Mucosa of stomach (tissue), 1 donor: Measurements from ENCODE around the gene COL4A3.

Source experiments
- H3K27me3 ChIP-seq: one replicate; pipeline ENCODE4 v1.7.0; 2013; ENCODE audit warnings: mild to moderate bottlenecking, low read length; ENCODE audit not compliant: control insufficient read depth, insufficient read depth
- H3K36me3 ChIP-seq: one replicate; pipeline ENCODE4 v1.7.0; 2013; ENCODE audit warnings: low read length; ENCODE audit not compliant: control insufficient read depth, insufficient read depth
- H3K4me1 ChIP-seq: one replicate; pipeline ENCODE4 v1.7.0; 2013; ENCODE audit warnings: mild to moderate bottlenecking, low read length; ENCODE audit not compliant: control insufficient read depth, insufficient read depth
- H3K4me3 ChIP-seq: one replicate; pipeline ENCODE4 v1.7.0; 2013; ENCODE audit warnings: low read length
- H3K9ac ChIP-seq: one replicate; pipeline ENCODE4 v1.7.0; 2013; ENCODE audit warnings: mild to moderate bottlenecking, low read length, moderate library complexity
- H3K9me3 ChIP-seq: one replicate; pipeline ENCODE4 v1.7.0; 2013; ENCODE audit warnings: mild to moderate bottlenecking, low read length, moderate library complexity; ENCODE audit not compliant: control insufficient read depth
- donor health status: Pancreatic carcinoma.

Gene COL4A3

DNA sequence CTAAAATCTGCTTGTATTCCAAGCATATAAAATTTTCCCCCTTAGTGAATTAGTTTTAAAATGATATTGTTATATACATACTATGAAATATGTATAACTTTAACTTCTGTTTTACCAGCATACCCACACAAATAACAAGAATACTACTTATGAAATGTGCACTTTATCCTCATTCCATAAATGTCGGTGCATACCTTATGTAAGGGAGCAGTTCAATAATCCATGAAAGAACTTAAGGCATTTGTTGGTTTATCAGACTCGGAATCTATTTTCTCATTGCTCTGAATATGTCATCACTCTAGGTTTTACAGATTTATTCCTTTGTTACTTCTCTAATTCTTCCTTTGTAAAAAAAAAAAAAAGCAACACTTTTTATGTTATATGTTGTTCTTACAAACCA, 148.2 kb downstream of the COL4A3 start:
- no peaks in the 10 kb centered on the region for H3K9me3 ChIP-seq

DNA sequence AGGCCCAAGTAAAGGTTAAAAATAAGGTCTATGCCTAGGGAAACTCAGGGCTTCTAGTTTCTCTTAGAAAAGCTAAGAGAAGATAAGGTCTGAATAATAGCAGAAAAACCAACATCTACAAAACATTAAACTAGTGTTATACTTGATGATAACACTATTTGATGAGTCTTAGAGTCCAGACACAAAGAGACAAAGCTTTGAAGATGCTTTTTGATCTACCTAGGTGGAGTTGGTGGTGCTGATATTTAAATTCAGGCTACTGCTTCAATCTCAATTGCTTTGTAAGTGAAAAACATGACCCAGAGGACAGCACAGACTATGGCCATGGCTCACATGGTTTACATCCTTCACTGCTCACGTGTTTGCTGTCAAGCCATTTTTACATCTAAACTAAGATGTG, 148.9 kb downstream of the COL4A3 start:
- Histone ChIP-seq H3K9ac (no peak overlapping the region), H3K36me3 (no peaks in the 10 kb centered on the region), H3K4me3 (no peak overlapping the region), H3K27me3 (no peaks in the 10 kb centered on the region), H3K9me3 (no peaks in the 10 kb centered on the region), H3K4me1 (no peaks in the 10 kb centered on the region)

More for the DNA sequence above, 148.2 kb downstream of the COL4A3 start:
- Histone ChIP-seq H3K9ac (no peak overlapping the region), H3K27me3 (no peaks in the 10 kb centered on the region), H3K4me1 (no peaks in the 10 kb centered on the region), H3K36me3 (no peaks in the 10 kb centered on the region), H3K4me3 (no peak overlapping the region)

DNA sequence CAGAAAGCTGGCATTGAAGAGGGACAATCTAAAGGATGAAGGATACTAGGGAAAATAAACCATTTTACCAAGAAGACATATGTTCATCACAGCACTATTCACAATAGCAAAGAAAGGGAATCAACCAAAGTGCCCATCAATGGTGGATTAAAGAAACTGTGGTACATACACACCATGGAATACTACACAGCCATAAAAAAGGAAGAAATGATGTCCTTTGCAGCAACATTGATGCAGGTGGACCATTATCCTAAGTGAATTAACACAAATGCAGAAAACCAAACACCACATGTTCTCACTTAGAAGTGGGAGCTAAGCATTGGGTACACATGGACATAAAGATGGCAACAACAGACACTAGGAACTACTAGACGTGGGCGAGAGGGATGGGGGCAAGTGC, 153.4 kb downstream of the COL4A3 start:
- no peaks in the 10 kb centered on the region for H3K9me3 ChIP-seq
- no peak overlapping the region for H3K9ac ChIP-seq
- no peaks in the 10 kb centered on the region for H3K4me1 ChIP-seq
- H3K27me3 ChIP-seq, result no peaks in the 10 kb centered on the region
- no peaks in the 10 kb centered on the region for H3K36me3 ChIP-seq
- H3K4me3 ChIP-seq, result no peak overlapping the region

DNA sequence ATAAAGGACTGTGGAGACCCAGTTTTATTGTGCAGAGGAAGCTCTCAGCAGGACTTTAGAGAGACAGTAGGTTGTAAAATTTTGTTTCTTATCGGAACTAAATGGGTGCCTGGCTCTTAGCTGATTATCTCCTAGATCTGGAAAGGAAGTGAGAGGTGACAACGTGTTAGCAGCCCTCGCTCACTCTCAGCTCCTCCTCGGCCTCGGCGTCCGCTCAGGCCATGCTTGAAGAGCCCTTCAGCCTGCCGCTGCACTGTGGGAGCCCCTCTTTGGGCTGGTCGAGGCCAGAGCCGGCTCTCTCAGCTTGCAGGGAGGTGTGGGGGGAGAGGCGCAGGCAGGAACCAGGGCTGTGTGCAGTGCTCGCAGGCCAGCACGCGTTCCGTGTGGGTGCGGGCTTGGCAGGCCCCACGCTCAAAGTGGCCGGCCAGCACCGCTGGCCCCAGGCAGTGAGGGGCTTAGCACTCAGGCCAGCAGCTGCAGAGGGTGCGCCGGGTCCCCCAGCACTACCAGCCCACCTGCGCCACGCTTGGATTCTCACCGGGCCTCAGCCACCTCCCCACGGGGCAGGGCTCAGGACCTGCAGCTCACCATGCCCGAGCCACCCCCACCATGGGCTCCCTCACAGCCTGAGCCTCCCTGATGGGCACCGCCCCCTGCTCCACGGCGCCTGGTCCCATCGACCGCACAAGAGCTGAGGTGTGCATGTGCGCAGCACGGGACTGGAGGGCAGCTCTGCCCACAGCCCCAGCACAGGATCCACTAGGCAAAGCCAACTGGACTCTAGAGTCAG, 156.1 kb downstream of the COL4A3 start:
- H3K27me3 ChIP-seq, result no peaks in the 10 kb centered on the region
- H3K9me3 ChIP-seq, result no peaks in the 10 kb centered on the region
- H3K4me1 ChIP-seq, result no peaks in the 10 kb centered on the region
- no peaks in the 10 kb centered on the region for H3K36me3 ChIP-seq
- no peak overlapping the region for H3K9ac ChIP-seq
- no peak overlapping the region for H3K4me3 ChIP-seq

DNA sequence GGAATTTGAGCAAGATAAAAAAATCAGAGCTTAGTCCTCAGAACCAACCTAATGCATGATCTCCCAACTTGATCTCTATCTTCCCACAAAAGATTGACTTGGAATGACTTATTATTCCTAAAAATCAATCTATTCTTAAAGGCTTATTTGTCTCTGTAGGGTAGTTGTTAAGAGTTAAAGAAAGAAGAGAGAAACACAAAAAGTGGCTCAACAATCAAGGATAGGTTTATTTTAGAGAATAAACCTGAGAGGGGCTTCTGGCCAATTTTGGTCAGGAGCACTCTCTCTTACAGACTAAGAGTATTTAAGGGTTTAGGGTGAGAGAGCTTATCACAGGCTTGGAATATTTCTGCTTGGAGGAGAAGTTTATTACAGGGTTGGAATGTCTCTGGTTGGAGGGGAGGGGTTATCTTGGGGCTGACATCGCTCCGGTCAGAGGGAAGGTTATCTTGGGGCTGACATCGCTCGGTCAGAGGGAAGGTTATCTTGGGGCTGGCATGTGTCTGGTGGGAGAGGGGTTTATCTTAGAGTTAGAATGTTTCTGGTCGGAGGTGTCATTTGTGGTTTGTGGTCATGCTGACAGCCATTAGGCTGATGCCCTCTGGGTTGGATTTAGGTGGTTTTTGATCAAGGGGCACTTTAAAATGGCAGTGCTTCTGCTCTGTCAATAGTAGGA, 158.2 kb downstream of the COL4A3 start:
- Histone ChIP-seq H3K9ac (no peak overlapping the region), H3K27me3 (no peaks in the 10 kb centered on the region), H3K4me1 (no peaks in the 10 kb centered on the region), H3K9me3 (no peaks in the 10 kb centered on the region), H3K4me3 (no peak overlapping the region), H3K36me3 (no peaks in the 10 kb centered on the region)

DNA sequence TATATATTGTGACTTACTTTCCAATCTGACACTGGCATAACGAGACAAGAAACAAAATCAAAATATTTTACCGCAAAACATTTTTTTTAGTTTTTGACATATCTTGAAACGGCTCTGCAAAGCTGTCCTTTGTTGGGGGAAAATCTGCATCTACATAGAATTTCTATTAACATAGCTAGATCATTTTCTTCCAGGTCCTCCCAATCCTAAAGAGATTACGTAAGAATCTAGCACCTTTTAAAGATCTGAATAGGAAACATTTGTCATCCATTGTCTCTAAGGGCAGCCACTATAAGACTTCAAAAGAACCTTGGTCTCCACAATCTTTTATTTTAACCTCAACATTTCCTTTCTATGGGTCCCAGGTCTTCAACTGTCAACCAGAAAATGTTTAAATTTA, 159.4 kb downstream of the COL4A3 start:
- Histone ChIP-seq H3K9ac (no peak overlapping the region), H3K4me3 (no peak overlapping the region), H3K27me3 (no peaks in the 10 kb centered on the region), H3K4me1 (no peaks in the 10 kb centered on the region), H3K9me3 (no peaks in the 10 kb centered on the region), H3K36me3 (no peaks in the 10 kb centered on the region)

DNA sequence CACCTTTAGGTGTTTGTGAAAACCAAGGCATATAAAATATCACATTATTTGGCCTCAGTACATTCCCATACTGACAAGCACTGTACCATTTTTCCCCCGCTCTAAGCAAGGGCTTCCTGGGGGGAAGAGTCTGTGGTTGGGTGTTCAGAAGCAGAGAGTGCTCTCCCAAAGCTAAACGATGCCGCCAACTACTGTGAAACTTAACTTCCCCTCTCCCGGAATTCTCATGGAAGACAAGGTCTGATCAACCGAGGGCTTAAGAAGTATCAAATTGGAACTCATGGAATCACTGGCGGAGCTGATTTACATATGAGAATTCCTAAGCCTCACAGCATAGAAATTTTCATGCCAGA, 160.2 kb downstream of the COL4A3 start:
- H3K27me3 ChIP-seq, result no peaks in the 10 kb centered on the region
- peak overlapping the region; percentile 6 for H3K4me3 ChIP-seq
- no peaks in the 10 kb centered on the region for H3K36me3 ChIP-seq
- H3K4me1 ChIP-seq, result no peaks in the 10 kb centered on the region
- no peaks in the 10 kb centered on the region for H3K9me3 ChIP-seq
- peak overlapping the region; percentile 83 for H3K9ac ChIP-seq

DNA sequence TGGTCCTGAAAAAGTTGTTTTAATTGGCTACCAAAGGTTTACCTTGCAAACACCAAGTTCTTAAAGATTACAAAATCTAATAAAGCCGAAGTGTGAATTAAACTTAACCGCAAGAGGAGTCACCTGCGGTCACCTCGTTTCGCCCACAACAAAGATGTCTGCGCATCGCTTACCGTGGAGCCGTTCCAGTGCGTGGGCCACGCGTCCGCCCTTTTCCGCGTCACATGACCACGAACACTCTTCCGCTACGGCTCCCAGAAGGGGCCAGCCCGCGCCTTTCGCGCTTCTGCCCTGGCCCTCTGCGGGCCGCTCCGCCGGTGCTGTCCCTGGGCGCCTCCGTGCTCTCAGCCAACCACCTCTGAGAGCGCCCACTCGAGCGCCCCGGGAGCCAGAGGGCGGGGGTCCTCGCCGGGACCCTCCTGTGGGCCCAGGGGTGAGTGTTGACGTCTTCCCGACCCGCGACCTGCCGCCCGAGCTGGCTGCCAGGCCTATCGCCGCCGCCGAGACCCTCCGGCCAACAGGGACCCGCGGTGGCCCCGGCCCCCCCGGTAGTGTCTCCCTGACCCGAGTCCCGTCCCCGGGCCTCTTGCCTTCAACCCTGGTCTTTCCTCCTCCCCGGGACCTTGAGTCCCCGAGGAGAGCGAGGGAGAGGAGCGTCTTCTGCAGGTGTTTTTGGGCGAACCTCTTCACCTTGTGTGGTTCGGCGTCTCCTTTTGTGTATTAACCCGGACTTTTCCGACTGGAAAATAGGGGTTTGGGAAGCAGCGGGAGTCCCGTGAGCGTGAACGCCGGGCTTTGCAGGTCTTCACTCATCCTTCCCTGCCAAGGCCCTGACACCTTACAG, 160.8 kb downstream of the COL4A3 start, which contains the start of gene MFF:
Gene MFF, plus strand, starts transcription at position 257 of the 844 bp plus-strand sequence. CDS start 5,415 bp downstream, outside the sequence.
- Histone ChIP-seq H3K27me3 (no peaks in the 10 kb centered on the region), H3K4me1 (no peaks in the 10 kb centered on the region), H3K9ac (peak within 1 kb of the TSS; percentile 83), H3K9me3 (no peaks in the 10 kb centered on the region), H3K36me3 (no peaks in the 10 kb centered on the region), H3K4me3 (peak within 1 kb of the TSS; percentile 64)

DNA sequence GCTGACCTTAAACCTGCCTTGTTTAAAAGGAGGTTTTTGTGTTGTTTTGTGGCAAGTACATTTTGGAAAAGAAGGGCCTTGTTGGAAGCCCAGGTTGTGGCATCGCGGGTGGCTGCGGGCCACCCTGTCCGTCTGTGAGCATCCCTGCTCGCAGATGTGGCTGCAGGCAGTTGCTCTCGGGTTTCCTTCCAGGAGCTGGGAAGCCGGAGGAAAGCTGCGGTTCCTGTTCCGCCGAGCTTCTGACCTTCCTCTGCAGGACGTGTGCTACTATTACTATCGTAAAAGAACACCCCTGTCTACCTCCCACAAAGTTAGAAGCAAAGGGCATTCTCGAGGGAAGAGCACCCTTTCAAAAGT, 161.4 kb downstream of the COL4A3 start:
- H3K4me3 ChIP-seq, result peak overlapping the region; percentile 64
- no peaks in the 10 kb centered on the region for H3K36me3 ChIP-seq
- no peaks in the 10 kb centered on the region for H3K9me3 ChIP-seq
- H3K27me3 ChIP-seq, result no peaks in the 10 kb centered on the region
- no peaks in the 10 kb centered on the region for H3K4me1 ChIP-seq
- peak overlapping the region; percentile 83 for H3K9ac ChIP-seq

DNA sequence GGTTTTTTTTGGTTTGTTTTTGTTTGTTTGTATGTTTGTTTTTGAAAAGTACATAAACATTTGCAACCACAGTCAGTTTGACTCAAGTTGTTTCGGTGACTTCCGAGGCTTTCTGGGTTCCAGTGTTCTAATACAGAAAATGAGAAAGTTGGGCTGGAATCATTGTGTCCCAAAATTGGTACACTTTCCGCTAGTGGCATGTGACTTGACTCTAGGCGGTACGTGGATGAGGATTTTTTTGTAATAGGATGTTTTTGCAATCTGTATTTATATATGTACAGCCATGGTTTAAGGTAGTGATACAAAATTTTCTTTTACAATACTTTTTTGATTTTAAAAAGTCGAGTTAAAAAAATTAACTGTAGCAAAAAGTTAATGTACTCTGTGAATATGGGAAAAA, 162.4 kb downstream of the COL4A3 start:
- H3K4me3 ChIP-seq, result no peak overlapping the region
- no peaks in the 10 kb centered on the region for H3K36me3 ChIP-seq
- H3K27me3 ChIP-seq, result no peaks in the 10 kb centered on the region
- no peaks in the 10 kb centered on the region for H3K9me3 ChIP-seq
- no peaks in the 10 kb centered on the region for H3K4me1 ChIP-seq
- no peak overlapping the region for H3K9ac ChIP-seq

DNA sequence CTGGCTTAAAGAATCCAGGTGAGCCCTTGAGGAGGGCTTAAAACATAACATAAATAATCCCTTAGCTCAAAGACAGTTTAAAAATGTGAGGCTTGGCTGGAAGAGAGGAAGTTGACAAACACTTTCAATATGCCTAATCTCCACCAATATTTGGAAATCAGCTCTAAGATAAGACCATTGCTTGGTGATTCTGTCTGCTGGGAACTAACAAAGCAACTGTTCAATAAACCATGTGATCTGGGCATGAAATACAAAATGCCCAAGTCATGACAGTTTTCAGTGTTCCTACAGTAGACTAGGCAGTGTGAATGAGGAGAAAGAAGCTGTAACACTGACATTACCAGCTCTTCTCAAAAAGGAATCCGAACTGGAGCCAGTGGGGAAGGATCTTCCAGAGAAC, 171.3 kb downstream of the COL4A3 start:
- Histone ChIP-seq H3K36me3 (no peaks in the 10 kb centered on the region), H3K9me3 (no peaks in the 10 kb centered on the region)

DNA sequence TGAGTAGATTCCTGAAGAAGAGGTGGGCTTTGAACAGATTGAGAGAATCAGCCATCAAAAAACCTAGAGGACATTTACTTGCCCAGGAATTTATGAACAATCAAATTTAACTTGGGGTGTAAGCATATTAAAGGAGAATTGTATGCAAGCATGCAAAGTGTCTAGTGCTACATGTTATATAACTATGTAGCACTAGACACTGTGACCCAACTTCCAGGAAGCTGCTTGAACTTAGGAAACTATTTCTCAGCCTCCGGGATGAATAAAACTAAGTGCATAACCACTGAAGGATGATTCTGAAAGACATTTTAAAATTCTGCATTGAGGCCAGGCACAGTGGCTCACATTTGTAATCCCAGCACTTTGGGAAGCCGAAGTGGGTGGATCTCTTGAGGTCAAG, 173.0 kb downstream of the COL4A3 start:
- Histone ChIP-seq H3K27me3 (no peaks in the 10 kb centered on the region), H3K4me1 (peaks cover 9% of the 10 kb centered on the region), H3K9ac (no peak overlapping the region), H3K4me3 (no peak overlapping the region), H3K9me3 (no peaks in the 10 kb centered on the region), H3K36me3 (no peaks in the 10 kb centered on the region)

More for the DNA sequence above, 171.3 kb downstream of the COL4A3 start:
- peaks cover 9% of the 10 kb centered on the region for H3K4me1 ChIP-seq
- no peak overlapping the region for H3K9ac ChIP-seq
- H3K4me3 ChIP-seq, result no peak overlapping the region
- no peaks in the 10 kb centered on the region for H3K27me3 ChIP-seq
